NT2/D1 (cell line): ENCODE data around the gene WDR59.

ENCODE experiments used
- SUZ12 ChIP-seq: IDR thresholded peaks from 2 replicates; pipeline ENCODE4 v1.6.1; 2011; ENCODE audit not compliant: insufficient read length, insufficient read depth; ENCODE audit errors: extremely low read depth
- ZNF274 ChIP-seq: IDR thresholded peaks from 2 replicates; pipeline ENCODE4 v1.6.1; 2011; ENCODE audit warnings: mild to moderate bottlenecking, low read depth, low read length

- TF ChIP-seq SUZ12 (no peak), ZNF274 (no peak)
Measured at GRCh38 chr16:74871608-74872007, 113.3 kb downstream of the WDR59 start.
